Stimulated activated CD4-positive, alpha-beta T cell treated with anti-CD3 and anti-CD28 coated beads, Interleukin-1b, Interleukin-23, amount 100 ng/mL, for 48 hours (primary cell): ENCODE results near the gene L1TD1.
"Not testable (repeated sequence)": the region's sequence is repeated elsewhere in the genome, so short reads cannot be mapped to it uniquely, and the experiment has no call there.

Experiments
- DNase-seq: peaks from one replicate; pipeline ENCODE4 v3.0.0-alpha.2; 2020

The L1TD1 gene

GRCh38 chr1:62194651-62195544 lies at the start of gene L1TD1:
L1TD1 (plus strand) TSS chr1:62194849; CDS start chr1:62206629, 11,780 bp downstream.
- no peak for DNase-seq

- no peak for DNase-seq
Observed at GRCh38 chr1:62159940-62160348, 34.7 kb upstream of the L1TD1 start.

- DNase-seq = no peak
Observed at GRCh38 chr1:62161711-62162110, 32.9 kb upstream of the L1TD1 start.

- not testable (repeated sequence) for DNase-seq
Observed at GRCh38 chr1:62170380-62170779, 24.3 kb upstream of the L1TD1 start.

- DNase-seq = peak; percentile 6
Observed at GRCh38 chr1:62175568-62176179, 19.0 kb upstream of the L1TD1 start.

GRCh38 chr1:62176597-62177312 lies 17.9 kb upstream of the L1TD1 start:
- DNase-seq = no peak

- DNase-seq = no peak
Observed at GRCh38 chr1:62177621-62178020, 17.0 kb upstream of the L1TD1 start.

GRCh38 chr1:62178372-62178771 lies 16.3 kb upstream of the L1TD1 start:
- no peak for DNase-seq

- not testable (repeated sequence) for DNase-seq
Observed at GRCh38 chr1:62180054-62180453, 14.6 kb upstream of the L1TD1 start.

- no peak for DNase-seq
Observed at GRCh38 chr1:62180639-62181038, 14.0 kb upstream of the L1TD1 start.

- DNase-seq = no peak
Observed at GRCh38 chr1:62181532-62181931, 13.1 kb upstream of the L1TD1 start.

- DNase-seq = not testable (repeated sequence)
Observed at GRCh38 chr1:62182157-62182556, 12.5 kb upstream of the L1TD1 start.

GRCh38 chr1:62183164-62184020 lies 11.3 kb upstream of the L1TD1 start:
- DNase-seq = not testable (repeated sequence)

GRCh38 chr1:62184336-62184735 lies 10.3 kb upstream of the L1TD1 start:
- DNase-seq = no peak

- not testable (repeated sequence) for DNase-seq
Observed at GRCh38 chr1:62185233-62185632, 9.4 kb upstream of the L1TD1 start.

GRCh38 chr1:62185677-62186076 lies 9.0 kb upstream of the L1TD1 start:
- no peak for DNase-seq

- DNase-seq = no peak
Observed at GRCh38 chr1:62187548-62187947, 7.1 kb upstream of the L1TD1 start.

GRCh38 chr1:62188111-62188510 lies 6.5 kb upstream of the L1TD1 start:
- DNase-seq = no peak

GRCh38 chr1:62196086-62196690 lies 1.5 kb downstream of the L1TD1 start:
- DNase-seq = no peak

- DNase-seq = no peak
Observed at GRCh38 chr1:62198069-62198780, 3.6 kb downstream of the L1TD1 start.

- no peak for DNase-seq
Observed at GRCh38 chr1:62198781-62199125, 4.1 kb downstream of the L1TD1 start.

- no peak for DNase-seq
Observed at GRCh38 chr1:62207187-62207586, 12.5 kb downstream of the L1TD1 start.
